IMR-90 (cell line): ENCODE results near the gene NEU1. TPM values are rescaled to one million over a fixed set of nuclear protein-coding genes. Genes with fewer than 3 reads are reported as not detected.
"Not testable (repeated sequence)": the region's sequence is repeated elsewhere in the genome, so short reads cannot be mapped to it uniquely, and the experiment has no call there.

Source experiments
- ATAC-seq: fragments of 200-7000 bp; cut with Tn5 transposase; 2 replicates; pipeline ENCODE4 v1.9.1; 2020; ENCODE audit warnings: low read depth, mild to moderate bottlenecking, moderate library complexity
- BruUV-seq: library from RNA; stranded (reverse); fragments of 400-500 nt; replicated peaks from 2 replicates; lab custom pipeline; 2021; lab: Mats Ljungman, UMichigan
- CTCF ChIA-PET: fragments of 300-600 bp; formaldehyde crosslinking; extraction: SDS; loops from one replicate; lab custom pipeline; 2021; ENCODE audit warnings: antibody characterized with exemption; lab: Yijun Ruan, JAX
- POLR2A ChIA-PET: fragments of 300-600 bp; sonication (Branson Sonifier 250); formaldehyde crosslinking; loops from one replicate; lab custom pipeline; 2022; ENCODE audit warnings: antibody characterized with exemption; ENCODE audit not compliant: unreplicated experiment; lab: Charles Lee
- DNase-seq: peaks from one replicate; pipeline ENCODE4 v3.0.0; 2013
- H2AFZ ChIP-seq: replicated peaks from 2 replicates; pipeline ENCODE3; 2013; ENCODE audit warnings: low read length, mild to moderate bottlenecking; ENCODE audit not compliant: poor library complexity
- H2AK5ac ChIP-seq: 2 replicates; pipeline ENCODE4 v1.6.1; 2013; ENCODE audit warnings: low read depth, low read length, inconsistent platforms
- H2AK9ac ChIP-seq: replicated peaks from 2 replicates; pipeline ENCODE3; 2013; ENCODE audit warnings: mild to moderate bottlenecking, low read depth, low read length, moderate library complexity; ENCODE audit not compliant: poor library complexity
- H2BK120ac ChIP-seq: 2 replicates; pipeline ENCODE4 v1.6.1; 2013; ENCODE audit warnings: low read depth, low read length, inconsistent platforms
- H2BK15ac ChIP-seq: 3 replicates; pipeline ENCODE4 v1.6.1; 2013; ENCODE audit warnings: low read depth, low read length, inconsistent platforms
- H2BK20ac ChIP-seq: 2 replicates; pipeline ENCODE4 v1.6.1; 2013; ENCODE audit warnings: low read depth, mild to moderate bottlenecking, inconsistent platforms, low read length, moderate library complexity
- H2BK5ac ChIP-seq: 2 replicates; pipeline ENCODE4 v1.6.1; 2013; ENCODE audit warnings: mild to moderate bottlenecking, low read depth, low read length, inconsistent platforms; ENCODE audit not compliant: poor library complexity, severe bottlenecking
- H3K14ac ChIP-seq: replicated peaks from 2 replicates; pipeline ENCODE4 v1.6.1; 2013; ENCODE audit warnings: low read depth, low read length, inconsistent platforms
- H3K18ac ChIP-seq: 2 replicates; pipeline ENCODE4 v1.6.1; 2013; ENCODE audit warnings: low read depth, low read length, control low read depth
- H3K23ac ChIP-seq: 2 replicates; pipeline ENCODE4 v1.6.1; 2013; ENCODE audit warnings: low read depth, low read length, inconsistent platforms
- H3K27ac ChIP-seq: 2 replicates; pipeline ENCODE4 v1.5.1; 2013; ENCODE audit warnings: mild to moderate bottlenecking, control low read depth, low read length; ENCODE audit not compliant: insufficient read depth
- H3K27me3 ChIP-seq: 2 replicates; pipeline ENCODE4 v1.6.1; 2013; ENCODE audit warnings: low read length; ENCODE audit not compliant: control insufficient read depth, insufficient read depth
- H3K36me3 ChIP-seq: 2 replicates; pipeline ENCODE4 v1.6.1; 2013; ENCODE audit warnings: low read length, mixed read lengths; ENCODE audit not compliant: control insufficient read depth, insufficient read depth
- H3K4ac ChIP-seq: 2 replicates; pipeline ENCODE4 v1.6.1; 2013; ENCODE audit warnings: low read depth, low read length, inconsistent platforms
- H3K4me1 ChIP-seq: 2 replicates; pipeline ENCODE4 v1.6.1; 2013; ENCODE audit warnings: low read length, mixed read lengths; ENCODE audit not compliant: control insufficient read depth, insufficient read depth
- H3K4me2 ChIP-seq: 2 replicates; pipeline ENCODE4 v1.6.1; 2013; ENCODE audit warnings: low read depth, mild to moderate bottlenecking, control low read depth, low read length, moderate library complexity
- H3K4me3 ChIP-seq: 2 replicates; pipeline ENCODE4 v1.5.1; 2013; ENCODE audit warnings: low read depth, mild to moderate bottlenecking, control low read depth, low read length, moderate library complexity; ENCODE audit not compliant: insufficient read depth
- H3K56ac ChIP-seq: 2 replicates; pipeline ENCODE4 v1.6.1; 2013; ENCODE audit warnings: low read length, inconsistent platforms; ENCODE audit not compliant: insufficient read depth; ENCODE audit errors: extremely low read depth
- H3K79me1 ChIP-seq, 2 experiments: 2 replicates each; pipeline ENCODE4 v1.6.1; 2013; ENCODE audit warnings: low read length in 2 of 2, inconsistent platforms in 1 of 2, low read depth in 1 of 2
- H3K9ac ChIP-seq: 2 replicates; pipeline ENCODE4 v1.6.1; 2013; ENCODE audit warnings: low read depth, low read length, control low read depth
- H3K9me1 ChIP-seq: 2 replicates; pipeline ENCODE4 v1.6.1; 2013; ENCODE audit warnings: low read length, inconsistent platforms; ENCODE audit not compliant: insufficient read depth
- H3K9me3 ChIP-seq: 2 replicates; pipeline ENCODE4 v1.6.1; 2013; ENCODE audit warnings: low read length; ENCODE audit not compliant: control insufficient read depth, insufficient read depth
- H4K20me1 ChIP-seq: 2 replicates; pipeline ENCODE4 v1.6.1; 2013; ENCODE audit warnings: low read length, inconsistent platforms; ENCODE audit not compliant: insufficient read depth
- H4K5ac ChIP-seq: 2 replicates; pipeline ENCODE4 v1.6.1; 2013; ENCODE audit warnings: mild to moderate bottlenecking, low read depth, low read length, control low read depth
- H4K8ac ChIP-seq, 2 experiments: 2 replicates each; pipeline ENCODE4 v1.6.1; 2013; ENCODE audit warnings: low read depth in 2 of 2, low read length in 2 of 2, control low read depth in 1 of 2, inconsistent platforms in 1 of 2
- H4K91ac ChIP-seq: 2 replicates; pipeline ENCODE4 v1.6.1; 2013; ENCODE audit warnings: low read depth, low read length, inconsistent platforms; ENCODE audit not compliant: insufficient read depth
- BHLHE40 ChIP-seq: fragments of 150-350 bp; IDR thresholded peaks from 2 replicates; pipeline ENCODE4 v1.6.1; 2016; ENCODE audit warnings: mild to moderate bottlenecking, low read depth, low read length
- MAFK ChIP-seq: IDR thresholded peaks from 2 replicates; pipeline ENCODE4 v1.6.1; 2012; ENCODE audit warnings: low read depth, low read length, improper control_type of control experiment
- USF2 ChIP-seq: fragments of 150-350 bp; IDR thresholded peaks from 2 replicates; pipeline ENCODE4 v1.6.1; 2017; ENCODE audit warnings: mild to moderate bottlenecking, antibody characterized with exemption, low read length, low read depth
- WGBS, 2 experiments: methylation state at CpG; one replicate each; pipeline versions ENCODE4 v1.1.5 to v1.1.7; 2013; ENCODE audit warnings: missing lambda C conversion rate in 2 of 2; ENCODE audit not compliant: insufficient read length in 1 of 2; ENCODE audit errors: extremely low coverage in 2 of 2; 5-methylcytosine and 5-hydroxymethylcytosine counted together
- dilution Hi-C: fragments of 300-500 bp; cut with HindIII; formaldehyde crosslinking; loops from one replicate; pipeline ENCODE4 v1.14.3; 2018; ENCODE audit warnings: low sequenced_read_pairs; ENCODE audit not compliant: unreplicated experiment
- in situ Hi-C: fragments of 300-500 bp; cut with MboI; formaldehyde crosslinking; loops from 3 replicates; pipeline ENCODE4 v1.14.3; 2019; ENCODE audit warnings: low sequenced_read_pairs, inconsistent platforms, mixed read lengths
- intact Hi-C: fragments of 100-400 bp; cut with micrococcal nuclease; formaldehyde crosslinking; loops from 2 replicates; pipeline ENCODE4 v1.10.0; 2022
- polyA plus RNA-seq, 3 experiments: library from polyadenylated mRNA; depleted of rRNA; stranded (reverse); fragments of >200 nt; gene quantifications; 2 replicates each; pipeline ENCODE4 v1.2.3, GENCODE V29; 2012; ENCODE audit warnings: low replicate concordance in 1 of 3
- total RNA-seq: library from RNA; depleted of rRNA; stranded (reverse); fragments of >200 nt; gene quantifications from 2 replicates; pipeline ENCODE4 v1.2.3, GENCODE V29; 2012

NEU1 gene
- total and polyA plus RNA-seq, 2 of the 4 experiments (the other 2 are of a cell fraction): 28.5 to 36.2 TPM

GRCh38 chr6:31869343-31869742 is 6.7 kb upstream of the NEU1 start:
- Histone ChIP-seq H4K91ac (no peak overlapping the region), H3K79me1 (peaks cover 0 to 4% of the 10 kb centered on the region in 2 experiments; a peak in 1 of 4 replicates), H3K4me3 (no peak overlapping the region), H3K9me3 (no peaks in the 10 kb centered on the region), H2BK120ac (no peak overlapping the region), H3K18ac (no peak overlapping the region), H3K36me3 (no peaks in the 10 kb centered on the region), H4K20me1 (no peaks in the 10 kb centered on the region), H3K27me3 (no peaks in the 10 kb centered on the region), H3K56ac (no peak overlapping the region), H4K5ac (no peak overlapping the region), H2BK20ac (no peak overlapping the region), H3K9me1 (peaks cover 3% of the 10 kb centered on the region; the same call in 1 of the 2 replicates), H3K4me2 (no peak overlapping the region), H3K9ac (no peak overlapping the region), H3K27ac (no peak overlapping the region), H3K14ac (no peak overlapping the region), H3K4ac (no peak overlapping the region), H3K23ac (no peak overlapping the region; the same call in 1 of the 2 replicates), H2AK5ac (no peak overlapping the region), H2BK15ac (no peak overlapping the region), H3K4me1 (peaks cover 4% of the 10 kb centered on the region; the same call in 1 of the 2 replicates), H4K8ac (no peak overlapping the region), H2AFZ (no peak overlapping the region), H2AK9ac (no peak overlapping the region), H2BK5ac (no peak overlapping the region)
- no peak for TF ChIP-seq BHLHE40
- no peak for TF ChIP-seq MAFK
- no peak for TF ChIP-seq USF2
- POLR2A ChIA-PET: no interaction called here
- CTCF ChIA-PET: no interaction called here
- WGBS, 2 experiments: 29% methylated on average over 1 of the region's 8 CpGs; no CpG with 5 or more reads in 1 of the 2 experiments
- ATAC-seq: no peak
- no peak for DNase-seq
- in situ Hi-C loops (no loop called here), dilution Hi-C loops (no loop called here), intact Hi-C loops (no loop called here)
- BruUV-seq: no TSS peak

GRCh38 chr6:31868658-31868971 is 6.0 kb upstream of the NEU1 start:
- dilution Hi-C loops: not testable (repeated sequence)

More at GRCh38 chr6:31868658-31868971, 6.0 kb upstream of the NEU1 start:
- H2BK20ac ChIP-seq, H4K5ac ChIP-seq, H3K56ac ChIP-seq, H2AK9ac ChIP-seq, H4K8ac ChIP-seq, BruUV-seq, H2BK120ac ChIP-seq, in situ Hi-C loops, H3K4me2 ChIP-seq, CTCF ChIA-PET, H3K23ac ChIP-seq, H3K79me1 ChIP-seq, H4K20me1 ChIP-seq, H3K4me3 ChIP-seq, intact Hi-C loops, H2BK15ac ChIP-seq, H3K36me3 ChIP-seq, H4K91ac ChIP-seq, H3K14ac ChIP-seq, H3K9ac ChIP-seq, H3K9me1 ChIP-seq, H3K27ac ChIP-seq, DNase-seq, ATAC-seq, H2BK5ac ChIP-seq, H2AFZ ChIP-seq, POLR2A ChIA-PET, H3K4me1 ChIP-seq, H3K27me3 ChIP-seq, H3K18ac ChIP-seq, H2AK5ac ChIP-seq, H3K4ac ChIP-seq, H3K9me3 ChIP-seq: not testable (repeated sequence)
- WGBS, 2 experiments: no CpG with 5 or more reads among the region's 1 CpG
